DOHH2 (cell line): Measurements from ENCODE around the gene UPF3B.
"Not testable (repeated sequence)": the region's sequence is repeated elsewhere in the genome, so short reads cannot be mapped to it uniquely, and the experiment has no call there.

ENCODE experiments used
- H3F3A ChIP-seq: fragments of 200-600 bp; sonication (generic), shearing (Covaris generic); 2 replicates; pipeline ENCODE4 v1.6.0; 2016; ENCODE audit warnings: antibody characterized with exemption, mild to moderate bottlenecking; ENCODE audit not compliant: control insufficient read depth, insufficient read depth
- H3K27ac ChIP-seq: fragments of 200-600 bp; sonication (generic); 2 replicates; pipeline ENCODE4 v1.5.1; 2014; ENCODE audit warnings: low read depth, mild to moderate bottlenecking, low read length, moderate library complexity
- H3K27me3 ChIP-seq: fragments of 200-600 bp; sonication (generic); 2 replicates; pipeline ENCODE4 v1.6.1; 2014; ENCODE audit warnings: mild to moderate bottlenecking, low read length, mixed read lengths; ENCODE audit not compliant: control insufficient read depth
- H3K36me3 ChIP-seq: fragments of 200-600 bp; sonication (generic); 2 replicates; pipeline ENCODE4 v1.6.1; 2014; ENCODE audit warnings: mild to moderate bottlenecking, low read length, moderate library complexity, mixed read lengths; ENCODE audit not compliant: control insufficient read depth
- H3K4me1 ChIP-seq: fragments of 200-600 bp; sonication (generic); 2 replicates; pipeline ENCODE4 v1.6.1; 2014; ENCODE audit warnings: mild to moderate bottlenecking, low read length, mixed read lengths; ENCODE audit not compliant: control insufficient read depth
- H3K4me2 ChIP-seq: fragments of 200-600 bp; sonication (generic); 2 replicates; pipeline ENCODE4 v1.6.0; 2014; ENCODE audit warnings: mild to moderate bottlenecking, low read length, moderate library complexity
- H3K4me3 ChIP-seq: fragments of 200-600 bp; sonication (generic); 2 replicates; pipeline ENCODE4 v1.5.1; 2014; ENCODE audit warnings: mild to moderate bottlenecking, low read length, mixed read lengths
- H3K79me2 ChIP-seq: fragments of 200-600 bp; sonication (generic); 2 replicates; pipeline ENCODE4 v1.6.1; 2014; ENCODE audit warnings: mild to moderate bottlenecking, low read length, mixed read lengths; ENCODE audit not compliant: control insufficient read depth
- H3K9me2 ChIP-seq: fragments of 200-600 bp; sonication (generic); replicated peaks from 2 replicates; pipeline ENCODE4 v1.6.1; 2014; ENCODE audit warnings: mild to moderate bottlenecking, low read length, mixed read lengths; ENCODE audit not compliant: control insufficient read depth
- H3K9me3 ChIP-seq: fragments of 200-600 bp; sonication (generic); 2 replicates; pipeline ENCODE4 v1.6.1; 2014; ENCODE audit warnings: antibody characterized with exemption, low read length, mixed read lengths; ENCODE audit not compliant: control insufficient read depth, insufficient read depth
- H4K20me1 ChIP-seq: fragments of 200-600 bp; sonication (generic); 2 replicates; pipeline ENCODE4 v1.6.0; 2014; ENCODE audit warnings: low read depth, mild to moderate bottlenecking, antibody characterized with exemption, low read length, moderate library complexity; ENCODE audit not compliant: control insufficient read depth, insufficient read depth
- CTCF ChIP-seq: fragments of 200-600 bp; sonication (generic); IDR thresholded peaks from one replicate; pipeline ENCODE4 v1.5.1; 2014; ENCODE audit warnings: antibody characterized with exemption, mild to moderate bottlenecking, low read depth, low read length; ENCODE audit not compliant: poor library complexity, severe bottlenecking
- EZH2phosphoT487 ChIP-seq: fragments of 200-600 bp; sonication (generic); IDR thresholded peaks from 2 replicates; pipeline ENCODE4 v1.6.1; 2017; ENCODE audit warnings: borderline replicate concordance, mild to moderate bottlenecking, antibody characterized with exemption, low read length, moderate library complexity, mixed read lengths

Gene UPF3B

GRCh38 chrX:119895843-119896326, 43.1 kb upstream of the UPF3B start, which contains the start of gene AKAP14:
AKAP14 (plus strand) TSS chrX:119895893; CDS start chrX:119903224, 7,331 bp downstream.
- Histone ChIP-seq H3K4me2 (no peak within 1 kb of the TSS), H3K9me3 (no peaks in the 10 kb centered on the region), H3K27ac (no peak within 1 kb of the TSS), H3K9me2 (no peaks in the 10 kb centered on the region), H3K4me3 (no peak within 1 kb of the TSS), H3K4me1 (no peaks in the 10 kb centered on the region), H3K36me3 (no peaks in the 10 kb centered on the region), H3K79me2 (no peaks in the 10 kb centered on the region), H4K20me1 (no peaks in the 10 kb centered on the region), H3F3A (no peaks in the 10 kb centered on the region), H3K27me3 (no peaks in the 10 kb centered on the region)
- TF ChIP-seq CTCF (no peak), EZH2phosphoT487 (no peak)

- not testable (repeated sequence) for H3K9me3 ChIP-seq, H3K27me3 ChIP-seq, H3K4me3 ChIP-seq, H4K20me1 ChIP-seq, H3K36me3 ChIP-seq, H3K27ac ChIP-seq, H3F3A ChIP-seq, H3K4me2 ChIP-seq, H3K4me1 ChIP-seq, H3K79me2 ChIP-seq, H3K9me2 ChIP-seq
Observed at GRCh38 chrX:119891961-119892692, 39.4 kb upstream of the UPF3B start.

- H3K79me2 ChIP-seq, H3K27me3 ChIP-seq, H3K9me2 ChIP-seq, H3F3A ChIP-seq, H3K36me3 ChIP-seq, H3K27ac ChIP-seq, H3K4me2 ChIP-seq, H3K4me1 ChIP-seq, H3K9me3 ChIP-seq, H4K20me1 ChIP-seq, H3K4me3 ChIP-seq: not testable (repeated sequence)
Observed at GRCh38 chrX:119890626-119891025, 37.9 kb upstream of the UPF3B start.

GRCh38 chrX:119887721-119888425, 35.1 kb upstream of the UPF3B start:
- H3K9me2 ChIP-seq = no peaks in the 10 kb centered on the region
- no peaks in the 10 kb centered on the region for H3K36me3 ChIP-seq
- H3K79me2 ChIP-seq = no peaks in the 10 kb centered on the region
- no peaks in the 10 kb centered on the region for H3K27me3 ChIP-seq
- peaks cover 6% of the 10 kb centered on the region for H3K4me1 ChIP-seq
- peak overlapping the region; percentile 67 for H3K4me3 ChIP-seq
- TF ChIP-seq EZH2phosphoT487 (no peak), CTCF (peak; percentile 63)
- H4K20me1 ChIP-seq = no peaks in the 10 kb centered on the region
- H3K27ac ChIP-seq = no peak overlapping the region
- no peaks in the 10 kb centered on the region for H3K9me3 ChIP-seq
- no peaks in the 10 kb centered on the region for H3F3A ChIP-seq
- H3K4me2 ChIP-seq = peak overlapping the region; percentile 65
